Endothelial cell of hepatic sinusoid (primary cell): Measurements from ENCODE around the gene VSIG8.

ENCODE experiments used
- in situ Hi-C: cut with HindIII; loops from 2 replicates; pipeline ENCODE4 v1.10.0; 2017; ENCODE audit warnings: low sequenced_read_pairs

Gene VSIG8

GRCh38 chr1:159889202-159889601 lies 26.7 kb upstream of the VSIG8 start:
- in situ Hi-C loops: loop anchor here (5.0 to 25.0 kb wide), 2 partner anchors 112 to 452 kb away; partner anchors contain the start of genes OR10J1 and OR10J4

- in situ Hi-C loops: loop anchor here (25.0 kb wide), 1 partner anchor 447 kb away; the partner anchor contains the start of genes OR10J1 and OR10J4
These were observed 21.8 kb upstream of the VSIG8 start for GRCh38 chr1:159884296-159884695.

DNA sequence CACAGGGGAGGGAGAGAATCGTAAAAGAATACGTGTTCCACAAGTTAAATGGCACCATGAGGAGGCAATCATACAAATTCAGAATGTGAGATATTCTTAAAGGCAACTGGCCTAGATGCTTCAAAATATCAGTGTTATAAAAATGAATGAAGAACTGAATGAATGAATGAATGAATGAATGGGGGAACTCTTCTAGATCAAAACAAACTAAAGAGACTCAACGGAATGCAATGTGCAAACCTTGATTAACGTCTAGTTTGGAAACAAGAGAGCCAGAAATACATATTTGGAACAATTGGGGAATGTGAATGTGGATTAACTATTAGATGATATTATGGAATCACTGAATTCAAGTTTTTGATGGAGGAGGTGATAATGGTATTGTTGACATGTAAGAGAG lies 20.7 kb upstream of the VSIG8 start:
- in situ Hi-C loops: loop anchor here (25.0 kb wide), 1 partner anchor 446 kb away; the partner anchor contains the start of genes OR10J1 and OR10J4

DNA sequence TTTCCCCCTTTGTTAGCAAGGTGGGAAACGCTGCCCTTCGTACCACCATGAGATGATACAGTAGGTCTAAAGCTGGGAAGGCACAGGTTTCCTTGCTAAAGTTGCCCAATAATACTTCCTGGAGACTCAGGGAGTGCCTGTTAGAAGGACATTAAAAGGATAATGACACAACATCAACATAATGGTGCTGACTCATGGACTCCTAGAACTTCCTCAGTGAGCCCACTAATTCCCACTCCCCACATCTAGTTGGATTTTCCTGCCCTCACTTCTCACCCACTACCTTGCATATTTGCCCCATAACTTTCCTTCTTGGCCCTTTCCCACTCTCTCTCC lies 20.0 kb upstream of the VSIG8 start:
- in situ Hi-C loops: loop anchor here (25.0 kb wide), 1 partner anchor 445 kb away; the partner anchor contains the start of genes OR10J1 and OR10J4

GRCh38 chr1:159881622-159882526 lies 19.4 kb upstream of the VSIG8 start:
- in situ Hi-C loops: loop anchor here (25.0 kb wide), 1 partner anchor 445 kb away; the partner anchor contains the start of genes OR10J1 and OR10J4

GRCh38 chr1:159880430-159880829 lies 18.0 kb upstream of the VSIG8 start:
- in situ Hi-C loops: loop anchor here (25.0 kb wide), 1 partner anchor 443 kb away; the partner anchor contains the start of genes OR10J1 and OR10J4

GRCh38 chr1:159879977-159880376 lies 17.5 kb upstream of the VSIG8 start:
- in situ Hi-C loops: loop anchor here (5.0 to 25.0 kb wide), 2 partner anchors 42 to 443 kb away; partner anchors contain the start of genes OR10J1 and OR10J4

GRCh38 chr1:159879136-159879535 lies 16.7 kb upstream of the VSIG8 start:
- in situ Hi-C loops: loop anchor here (5.0 to 25.0 kb wide), 2 partner anchors 43 to 442 kb away; partner anchors contain the start of genes OR10J1 and OR10J4

DNA sequence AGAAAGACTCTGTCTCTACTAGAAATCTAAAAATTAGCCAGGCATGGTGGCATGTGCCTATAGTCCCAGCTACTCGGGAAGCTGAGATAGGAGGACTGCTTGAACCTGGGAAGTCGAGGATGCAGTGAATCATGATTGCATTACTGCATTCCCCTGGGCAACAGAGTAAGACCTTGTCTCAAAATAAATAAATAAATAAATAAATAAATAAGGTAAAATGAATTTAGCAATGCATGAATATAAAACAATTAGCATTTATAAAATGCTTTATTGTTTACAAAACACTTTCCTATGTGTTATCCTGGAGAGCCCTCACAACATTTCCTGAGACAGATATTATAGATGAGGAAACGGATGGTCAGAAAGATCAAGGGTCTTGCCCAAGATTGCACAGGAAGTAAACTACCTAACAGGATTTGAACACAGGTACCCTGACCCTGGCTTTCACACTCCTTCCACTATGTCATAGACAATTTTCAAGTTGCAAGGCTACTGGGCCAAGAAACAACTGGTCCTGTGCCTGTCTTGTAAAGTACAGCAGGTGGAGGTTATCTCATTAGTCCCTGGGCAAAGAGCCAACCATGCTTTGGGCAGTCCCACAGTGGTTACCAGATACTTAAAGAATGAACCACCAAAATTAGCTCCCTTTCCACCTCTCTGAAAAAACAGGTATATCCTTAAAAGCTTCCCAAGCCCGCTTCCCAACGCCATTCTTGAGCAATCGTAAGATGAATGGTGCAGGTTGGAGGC lies 15.4 kb upstream of the VSIG8 start:
- in situ Hi-C loops: loop anchor here (5.0 to 25.0 kb wide), 2 partner anchors 44 to 441 kb away; partner anchors contain the start of genes OR10J1 and OR10J4

- in situ Hi-C loops: no loop called here
These were observed 11.2 kb upstream of the VSIG8 start for GRCh38 chr1:159873530-159874143.

- in situ Hi-C loops: no loop called here
These were observed 10.4 kb upstream of the VSIG8 start for GRCh38 chr1:159872891-159873290.

DNA sequence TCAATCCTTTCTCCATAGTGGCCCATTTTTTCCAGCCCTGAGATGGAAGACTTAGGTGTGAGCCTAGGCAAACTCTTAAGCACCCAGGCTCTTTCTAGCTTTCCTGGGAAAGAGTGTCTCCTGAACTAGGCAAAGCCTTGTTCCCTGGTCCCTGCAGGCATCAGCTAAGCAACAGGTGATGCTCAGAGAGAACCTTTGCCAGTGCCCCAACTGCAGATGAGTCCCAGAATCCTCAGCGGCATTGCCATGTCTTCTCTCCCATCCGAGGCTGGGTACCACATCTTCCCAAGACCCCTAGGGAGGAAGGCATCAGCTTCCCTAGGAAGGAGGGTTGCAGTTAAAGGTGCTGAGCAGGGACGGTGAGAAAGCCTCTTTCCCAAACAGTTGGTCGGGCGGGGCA lies 8.2 kb upstream of the VSIG8 start:
- in situ Hi-C loops: no loop called here

DNA sequence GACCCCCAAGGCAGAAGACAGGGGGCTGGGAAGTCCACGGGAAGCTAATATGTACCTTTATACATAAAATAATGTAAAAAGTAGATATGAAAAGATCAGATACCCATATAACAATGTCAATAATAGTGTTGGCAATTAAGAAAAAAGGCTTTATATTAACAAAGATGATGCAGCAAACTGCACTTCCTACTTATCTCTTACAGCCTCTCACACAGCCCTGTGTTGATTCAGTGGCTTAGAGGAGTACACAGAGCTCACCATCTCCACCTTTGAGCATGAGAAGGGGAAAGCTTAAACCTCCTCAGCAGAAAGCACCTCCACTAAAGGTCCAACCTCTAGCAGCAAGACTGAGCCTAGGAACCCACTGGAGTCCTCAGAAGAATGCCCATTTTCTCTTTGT lies 7.2 kb upstream of the VSIG8 start:
- in situ Hi-C loops: no loop called here

DNA sequence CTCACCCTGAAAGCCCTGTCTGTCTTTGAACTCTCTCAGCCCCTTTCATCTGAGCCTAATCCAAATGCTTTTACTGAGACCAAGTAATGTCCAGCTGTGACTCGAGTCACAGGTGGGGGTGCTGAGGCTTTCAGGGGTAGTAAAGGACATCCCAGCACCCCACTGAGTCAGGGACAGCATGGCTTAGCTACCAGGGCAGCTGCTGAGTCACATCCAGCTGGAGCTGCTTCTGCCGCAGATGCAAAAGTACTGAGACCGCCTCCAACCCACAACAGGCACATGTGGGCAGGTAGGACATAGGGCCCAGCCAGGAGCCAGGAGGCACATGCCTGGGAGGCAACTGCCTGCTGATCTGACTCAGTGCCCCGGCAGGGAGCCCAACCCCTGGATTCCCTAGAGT lies 6.7 kb upstream of the VSIG8 start:
- in situ Hi-C loops: no loop called here

GRCh38 chr1:159868766-159869165 lies 6.3 kb upstream of the VSIG8 start:
- in situ Hi-C loops: no loop called here

- in situ Hi-C loops: no loop called here
These were observed 5.2 kb upstream of the VSIG8 start for GRCh38 chr1:159867664-159868026.

- in situ Hi-C loops: no loop called here
These were observed 4.6 kb upstream of the VSIG8 start for GRCh38 chr1:159866905-159867663.

- in situ Hi-C loops: no loop called here
These were observed 3.6 kb upstream of the VSIG8 start for GRCh38 chr1:159866066-159866465.

- in situ Hi-C loops: no loop called here
These were observed 1.8 kb upstream of the VSIG8 start for GRCh38 chr1:159864262-159864661.

DNA sequence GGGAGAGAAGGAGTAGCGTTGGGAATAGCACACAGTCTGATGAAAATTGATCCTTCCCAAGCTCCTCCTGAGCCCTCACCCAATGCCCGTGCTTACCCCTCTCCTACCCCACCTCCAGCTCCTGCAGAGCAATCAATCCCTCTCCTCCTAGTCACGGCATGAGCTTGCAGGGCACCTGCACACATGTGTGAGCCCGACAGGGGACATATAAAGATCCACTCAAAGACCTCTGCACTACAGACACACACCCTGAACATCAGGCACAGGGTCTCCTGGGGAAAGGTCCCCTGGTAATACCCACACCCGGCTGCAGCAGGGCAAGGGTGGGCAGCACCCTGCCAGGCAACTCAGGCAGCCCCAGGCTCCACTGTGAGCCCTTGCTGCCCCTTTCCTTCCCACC lies 426 bp downstream of the VSIG8 start:
- in situ Hi-C loops: no loop called here
